CD4-positive, alpha-beta memory T cell (primary cell): ENCODE measurements around the gene MBOAT2. TPM values are rescaled to one million over a fixed set of nuclear protein-coding genes. Genes with fewer than 3 reads are reported as not detected.

Source experiments
- CTCF ChIA-PET: fragments of 350-600 bp; sonication (Branson Sonifier 250); formaldehyde crosslinking; loops from one replicate; lab custom pipeline; 2021; ENCODE audit warnings: inconsistent platforms; ENCODE audit not compliant: partially characterized antibody; lab: Charles Lee
- POLR2A ChIA-PET: fragments of 350-600 bp; sonication (Branson Sonifier 250); formaldehyde crosslinking; loops from one replicate; lab custom pipeline; 2021; ENCODE audit not compliant: partially characterized antibody; lab: Charles Lee
- DNase-seq, 5 donors: peaks; one replicate each; pipeline versions ENCODE4 v3.0.0 to v3.0.0-alpha.2; 2020 to 2022; ENCODE audit warnings: mixed read lengths in 1 of 5
- H3K27ac ChIP-seq: one replicate; pipeline ENCODE4 v1.7.0; 2013; ENCODE audit warnings: low read depth, low read length
- H3K27me3 ChIP-seq: 2 replicates; pipeline ENCODE4 v1.7.0; 2013; ENCODE audit warnings: mild to moderate bottlenecking, low read length, moderate library complexity; ENCODE audit not compliant: insufficient read depth
- H3K36me3 ChIP-seq: 2 replicates; pipeline ENCODE4 v1.7.0; 2013; ENCODE audit warnings: mild to moderate bottlenecking, low read length, moderate library complexity; ENCODE audit not compliant: insufficient read depth
- H3K4me1 ChIP-seq: 2 replicates; pipeline ENCODE4 v1.7.0; 2013; ENCODE audit warnings: mild to moderate bottlenecking, low read length, moderate library complexity; ENCODE audit not compliant: insufficient read depth
- H3K4me3 ChIP-seq, 2 donors: one replicate each; pipeline ENCODE4 v1.7.0; 2013; ENCODE audit warnings: low read length in 2 of 2, mild to moderate bottlenecking in 1 of 2
- H3K9me3 ChIP-seq, 2 donors: one replicate each; pipeline ENCODE4 v1.7.0; 2013; ENCODE audit warnings: low read length in 2 of 2, control low read depth in 1 of 2; ENCODE audit not compliant: control insufficient read depth in 1 of 2
- H3K27ac Mint-ChIP-seq, 7 donors: one replicate each; pipeline ENCODE4 v1.8.0; 2020 to 2021; ENCODE audit warnings: mixed read lengths in 7 of 7, mild to moderate bottlenecking in 6 of 7, inconsistent platforms in 3 of 7, moderate library complexity in 3 of 7
- H3K27me3 Mint-ChIP-seq, 2 donors: one replicate each; pipeline ENCODE4 v1.8.0; 2020 to 2021; ENCODE audit warnings: mixed read lengths in 2 of 2
- H3K36me3 Mint-ChIP-seq, 2 donors: one replicate each; pipeline ENCODE4 v1.8.0; 2020 to 2021; ENCODE audit warnings: mixed read lengths in 2 of 2, inconsistent platforms in 1 of 2, mild to moderate bottlenecking in 1 of 2
- H3K4me1 Mint-ChIP-seq, 4 donors: one replicate each; pipeline ENCODE4 v1.8.0; 2020 to 2021; ENCODE audit warnings: mixed read lengths in 4 of 4, mild to moderate bottlenecking in 1 of 4
- H3K4me3 Mint-ChIP-seq, 8 donors: one replicate each; pipeline ENCODE4 v1.8.0; 2020 to 2021; ENCODE audit warnings: mixed read lengths in 8 of 8, mild to moderate bottlenecking in 7 of 8, moderate library complexity in 6 of 8, inconsistent platforms in 3 of 8
- H3K9me3 Mint-ChIP-seq, 8 donors: one replicate each; pipeline ENCODE4 v1.8.0; 2020 to 2021; ENCODE audit warnings: mixed read lengths in 8 of 8, mild to moderate bottlenecking in 5 of 8, inconsistent platforms in 3 of 8, moderate library complexity in 1 of 8
- intact Hi-C: fragments of 100-400 bp; cut with micrococcal nuclease; formaldehyde crosslinking; loops from one replicate; pipeline ENCODE4 v1.15.1; 2023
- polyA plus RNA-seq, 2 donors: library from polyadenylated mRNA; unstranded; fragments of 300-500 nt; fragmentation: Illumina TruSeq; gene quantifications; one replicate each; pipeline ENCODE4 v1.2.3, GENCODE V29; 2021
- total RNA-seq, 2 experiments: library from RNA; stranded (reverse); gene quantifications; one replicate each; pipeline ENCODE4 v1.2.3, GENCODE V29; 2021

Gene MBOAT2
- total and polyA plus RNA-seq, 4 experiments from 2014 or later: 0.20 to 2.0 (median 1.7) TPM

DNA sequence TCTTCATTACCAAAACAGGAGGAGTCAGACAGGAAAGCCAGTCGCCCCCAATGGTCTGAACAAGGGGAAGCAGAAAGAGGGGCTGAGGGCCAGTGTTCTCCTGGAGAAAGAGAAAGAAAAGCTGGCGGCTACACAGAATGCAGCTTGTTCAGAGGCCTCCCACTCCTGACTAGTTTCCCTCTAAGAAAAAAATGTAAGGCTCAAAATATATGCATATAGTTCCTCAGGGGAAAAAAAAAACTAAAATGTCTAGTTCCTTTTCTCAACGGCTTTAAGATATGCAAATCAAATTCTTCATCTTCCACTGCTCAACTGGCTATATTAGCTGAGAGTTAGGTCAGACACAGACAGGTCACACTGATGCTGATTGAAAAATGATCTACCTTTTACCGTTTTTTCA lies 18.6 kb downstream of the MBOAT2 start:
- H3K27me3 Mint-ChIP-seq: peaks cover 4 to 7% of the 10 kb centered on the region in 2 donors
- H3K27ac Mint-ChIP-seq: no peak overlapping the region
- DNase-seq: no peak
- no peak overlapping the region for H3K4me3 Mint-ChIP-seq
- intact Hi-C loops: no loop called here
- Histone ChIP-seq H3K9me3 (no peaks in the 10 kb centered on the region), H3K27ac (no peak overlapping the region), H3K4me1 (no peaks in the 10 kb centered on the region), H3K27me3 (no peaks in the 10 kb centered on the region), H3K36me3 (no peaks in the 10 kb centered on the region), H3K4me3 (no peak overlapping the region)
- no peaks in the 10 kb centered on the region for H3K9me3 Mint-ChIP-seq
- H3K36me3 Mint-ChIP-seq: no peaks in the 10 kb centered on the region
- ChIA-PET CTCF (no interaction called here), POLR2A (no interaction called here)
- no peaks in the 10 kb centered on the region for H3K4me1 Mint-ChIP-seq

DNA sequence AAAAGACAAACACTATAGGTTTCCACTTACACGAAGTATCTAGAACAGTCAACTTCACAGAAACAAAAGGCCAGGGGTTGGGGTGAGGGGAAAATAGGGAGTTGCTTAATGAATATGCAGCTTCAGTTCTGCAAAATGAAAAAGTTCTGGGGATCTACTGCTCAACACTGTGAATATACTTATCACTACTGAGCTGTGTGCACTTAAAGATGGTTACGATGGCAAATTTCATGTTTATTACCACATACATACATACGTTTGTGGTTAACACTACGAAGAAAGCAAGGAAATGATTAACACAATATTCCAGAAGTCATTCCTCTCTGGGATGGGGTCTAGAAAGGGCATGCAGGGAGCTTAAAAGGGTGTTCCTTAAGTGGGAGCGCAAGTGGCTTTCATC lies 19.3 kb downstream of the MBOAT2 start:
- H3K27me3 Mint-ChIP-seq: peaks cover 4 to 7% of the 10 kb centered on the region in 2 donors
- no peak for DNase-seq
- ChIA-PET POLR2A (no interaction called here), CTCF (no interaction called here)
- H3K36me3 Mint-ChIP-seq: no peaks in the 10 kb centered on the region
- H3K27ac ChIP-seq: no peak overlapping the region
- no peaks in the 10 kb centered on the region for H3K9me3 Mint-ChIP-seq
- no peak overlapping the region for H3K4me3 ChIP-seq
- no peaks in the 10 kb centered on the region for H3K27me3 ChIP-seq
- H3K4me1 ChIP-seq: no peaks in the 10 kb centered on the region
- H3K4me1 Mint-ChIP-seq: no peaks in the 10 kb centered on the region
- no peak overlapping the region for H3K4me3 Mint-ChIP-seq
- H3K36me3 ChIP-seq: no peaks in the 10 kb centered on the region
- intact Hi-C loops: no loop called here
- H3K27ac Mint-ChIP-seq: no peak overlapping the region
- H3K9me3 ChIP-seq: no peaks in the 10 kb centered on the region

DNA sequence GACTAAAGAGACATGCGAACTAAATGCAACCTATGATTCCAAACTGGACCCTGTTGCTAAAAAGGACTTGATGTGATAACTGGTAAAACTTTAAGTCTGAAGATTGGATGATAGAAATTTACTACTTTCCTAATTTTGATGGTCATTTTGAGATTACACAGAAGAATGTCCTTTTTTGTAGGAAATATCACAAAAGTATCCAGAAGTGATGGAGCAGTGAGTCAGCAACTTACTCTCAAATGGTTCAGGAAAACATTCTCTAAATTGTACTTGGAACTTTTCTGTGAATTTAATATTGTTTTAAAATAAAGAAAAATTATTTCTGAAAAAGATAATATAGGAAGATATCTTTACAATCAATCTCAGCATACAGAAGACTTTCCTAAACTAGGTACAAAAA lies 19.9 kb downstream of the MBOAT2 start:
- POLR2A ChIA-PET: no interaction called here
- H3K4me1 Mint-ChIP-seq: no peaks in the 10 kb centered on the region

DNA sequence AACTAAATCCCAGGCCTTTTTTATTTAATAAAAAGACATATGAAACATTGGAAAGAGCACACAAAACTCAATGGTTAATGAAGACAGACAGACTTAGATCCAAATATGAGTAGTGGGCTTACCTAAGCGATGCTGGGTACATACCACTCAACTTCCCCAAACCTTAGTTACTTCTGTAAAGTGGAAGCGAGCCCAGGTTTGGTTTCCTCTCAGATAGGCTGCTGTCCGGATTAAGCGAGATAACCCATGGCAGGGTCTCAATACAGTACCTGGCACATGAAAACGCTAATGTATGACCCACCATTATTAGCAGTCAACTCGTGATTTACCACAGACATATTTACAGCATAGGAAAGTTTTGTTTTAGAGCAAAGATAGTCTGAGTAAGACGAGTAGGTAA lies 21.6 kb downstream of the MBOAT2 start:
- H3K4me3 ChIP-seq: no peak overlapping the region
- H3K27me3 Mint-ChIP-seq: peaks cover 4 to 7% of the 10 kb centered on the region in 2 donors
- H3K9me3 ChIP-seq: no peaks in the 10 kb centered on the region
- no peaks in the 10 kb centered on the region for H3K9me3 Mint-ChIP-seq
- ChIA-PET POLR2A (no interaction called here), CTCF (no interaction called here)
- no peak overlapping the region for H3K27ac Mint-ChIP-seq
- intact Hi-C loops: no loop called here
- H3K4me3 Mint-ChIP-seq: no peak overlapping the region
- H3K27me3 ChIP-seq: no peaks in the 10 kb centered on the region
- no peaks in the 10 kb centered on the region for H3K4me1 ChIP-seq
- H3K4me1 Mint-ChIP-seq: no peaks in the 10 kb centered on the region
- no peak for DNase-seq
- H3K36me3 Mint-ChIP-seq: no peaks in the 10 kb centered on the region
- H3K27ac ChIP-seq: no peak overlapping the region
- H3K36me3 ChIP-seq: no peaks in the 10 kb centered on the region

More for the DNA sequence above, 19.9 kb downstream of the MBOAT2 start:
- no peak overlapping the region for H3K27ac ChIP-seq
- CTCF ChIA-PET: no interaction called here
- no peaks in the 10 kb centered on the region for H3K36me3 ChIP-seq
- Mint-ChIP-seq H3K36me3 (no peaks in the 10 kb centered on the region), H3K27ac (no peak overlapping the region), H3K9me3 (no peaks in the 10 kb centered on the region), H3K4me3 (no peak overlapping the region), H3K27me3 (peaks cover 4 to 7% of the 10 kb centered on the region in 2 donors)
- no peaks in the 10 kb centered on the region for H3K9me3 ChIP-seq
- H3K4me1 ChIP-seq: no peaks in the 10 kb centered on the region
- DNase-seq: no peak
- H3K27me3 ChIP-seq: no peaks in the 10 kb centered on the region
- intact Hi-C loops: no loop called here
- H3K4me3 ChIP-seq: no peak overlapping the region

DNA sequence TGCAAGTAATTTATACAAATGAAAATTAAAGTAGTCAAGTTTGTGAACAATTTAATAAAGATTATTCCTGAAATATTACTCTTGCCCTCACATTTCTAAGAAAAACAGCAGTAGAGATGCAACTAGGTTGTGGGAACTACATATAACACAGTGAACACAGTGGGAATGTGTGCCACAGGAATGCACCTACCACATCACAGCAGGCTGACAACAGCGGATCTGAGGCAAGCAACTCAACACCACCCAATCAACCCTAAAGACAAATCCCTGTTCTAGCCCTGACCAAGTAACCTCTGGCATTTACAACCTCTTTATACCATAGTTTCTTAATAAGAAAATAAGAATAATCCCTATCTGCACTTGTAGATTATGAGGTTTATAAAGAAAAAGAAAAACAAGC lies 23.4 kb downstream of the MBOAT2 start:
- intact Hi-C loops: no loop called here
- CTCF ChIA-PET: no interaction called here
- H3K4me3 Mint-ChIP-seq: no peak overlapping the region
- H3K4me3 ChIP-seq: no peak overlapping the region
- no peaks in the 10 kb centered on the region for H3K27me3 ChIP-seq
- POLR2A ChIA-PET: no interaction called here
- DNase-seq: no peak
- no peaks in the 10 kb centered on the region for H3K4me1 ChIP-seq
- no peak overlapping the region for H3K27ac Mint-ChIP-seq
- H3K9me3 ChIP-seq: no peaks in the 10 kb centered on the region
- H3K36me3 ChIP-seq: no peaks in the 10 kb centered on the region
- H3K36me3 Mint-ChIP-seq: no peaks in the 10 kb centered on the region
- H3K27me3 Mint-ChIP-seq: peaks cover 2 to 7% of the 10 kb centered on the region in 2 donors
- no peak overlapping the region for H3K27ac ChIP-seq
- H3K4me1 Mint-ChIP-seq: no peaks in the 10 kb centered on the region
- H3K9me3 Mint-ChIP-seq: no peaks in the 10 kb centered on the region

DNA sequence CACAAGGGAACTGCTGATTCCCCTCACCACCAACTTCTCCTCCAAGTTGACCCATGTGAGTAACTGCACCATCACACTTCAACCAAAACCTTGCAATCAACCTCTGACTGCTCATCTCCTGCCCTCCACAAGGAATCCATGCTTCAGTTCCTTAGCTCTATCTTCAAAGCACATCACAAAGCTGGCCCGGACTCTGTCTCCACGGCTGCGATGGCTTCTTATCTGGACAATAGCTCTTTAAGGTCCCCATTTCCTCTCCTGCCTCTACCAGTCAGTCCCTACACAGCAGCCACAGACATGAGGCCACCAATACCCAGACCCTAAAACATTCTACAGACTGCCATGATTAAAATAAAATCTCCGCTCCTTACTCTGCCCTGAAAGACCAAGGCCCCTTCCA lies 25.7 kb downstream of the MBOAT2 start:
- Histone ChIP-seq H3K4me3 (no peak overlapping the region), H3K9me3 (no peaks in the 10 kb centered on the region), H3K36me3 (no peaks in the 10 kb centered on the region), H3K27me3 (no peaks in the 10 kb centered on the region), H3K27ac (no peak overlapping the region), H3K4me1 (no peaks in the 10 kb centered on the region)
- POLR2A ChIA-PET: no interaction called here
- H3K27ac Mint-ChIP-seq: no peak overlapping the region
- CTCF ChIA-PET: no interaction called here
- H3K9me3 Mint-ChIP-seq: no peaks in the 10 kb centered on the region
- H3K4me1 Mint-ChIP-seq: no peaks in the 10 kb centered on the region
- no peaks in the 10 kb centered on the region for H3K36me3 Mint-ChIP-seq
- DNase-seq: no peak
- no peak overlapping the region for H3K4me3 Mint-ChIP-seq
- H3K27me3 Mint-ChIP-seq: peaks cover 2 to 5% of the 10 kb centered on the region in 2 donors
- intact Hi-C loops: no loop called here

DNA sequence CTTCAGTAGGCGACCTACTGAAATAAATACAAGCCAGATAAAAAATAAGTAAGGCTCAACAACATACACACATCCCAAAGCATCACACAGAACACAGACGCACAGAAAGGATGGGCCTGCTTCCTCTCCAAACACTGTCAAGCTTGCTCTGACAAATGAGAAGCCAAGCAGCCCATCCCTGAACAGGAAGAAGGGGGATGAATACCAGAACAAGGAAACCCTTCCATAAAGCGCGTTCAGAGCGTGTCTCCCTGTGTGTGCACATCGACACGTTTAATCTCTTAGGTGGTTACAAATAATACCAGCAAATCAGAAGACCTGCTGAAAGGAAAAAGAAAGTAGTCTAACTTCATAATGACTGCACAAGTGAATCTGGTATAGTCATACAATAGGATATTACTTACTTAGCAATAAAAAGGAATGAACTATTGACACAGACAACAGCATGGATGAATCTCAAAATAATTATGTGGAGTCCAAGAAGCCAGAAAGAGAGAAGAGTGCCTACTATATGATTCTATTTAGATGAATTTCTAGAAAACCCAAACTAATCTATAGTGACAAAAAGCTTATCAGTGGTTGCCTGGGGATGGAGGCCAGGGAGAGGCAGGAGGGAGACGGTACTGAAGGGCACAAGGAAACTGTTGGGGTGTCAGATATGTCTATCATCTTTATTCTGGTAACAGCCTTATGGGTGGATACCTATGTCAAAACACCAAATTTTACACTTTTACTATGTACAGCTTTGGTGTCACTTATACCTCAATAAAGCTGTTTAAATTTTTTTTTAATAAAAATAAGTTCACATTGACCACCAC lies 26.8 kb downstream of the MBOAT2 start:
- intact Hi-C loops: no loop called here
- H3K4me1 Mint-ChIP-seq: no peaks in the 10 kb centered on the region
- CTCF ChIA-PET: no interaction called here

More for the DNA sequence above, 26.8 kb downstream of the MBOAT2 start:
- POLR2A ChIA-PET: no interaction called here
- Mint-ChIP-seq H3K27me3 (peaks cover 0 to 3% of the 10 kb centered on the region in 2 donors), H3K4me3 (no peak overlapping the region), H3K36me3 (no peaks in the 10 kb centered on the region), H3K27ac (no peak overlapping the region), H3K9me3 (peaks cover 0 to under 1% (median 0%) of the 10 kb centered on the region in 8 donors)
- H3K27ac ChIP-seq: no peak overlapping the region
- no peak overlapping the region for H3K4me3 ChIP-seq
- no peak for DNase-seq
- no peaks in the 10 kb centered on the region for H3K9me3 ChIP-seq
- no peaks in the 10 kb centered on the region for H3K27me3 ChIP-seq
- H3K36me3 ChIP-seq: no peaks in the 10 kb centered on the region
- H3K4me1 ChIP-seq: no peaks in the 10 kb centered on the region
